Measurements from ENCODE around the gene KCNV2.

GRCh38 chr9:2732492-2732891, 15.2 kb downstream of the KCNV2 start:
- TF ChIP-seq CTCF (IDR thresholded peaks at IDR 0.05) (no peak), POLR2A (IDR thresholded peaks at IDR 0.05) (no peak)
